Esophagus squamous epithelium (tissue), 5 donors: ENCODE data around the gene ARID5B. TPM values are rescaled to one million over a fixed set of nuclear protein-coding genes. Genes with fewer than 3 reads are reported as not detected.
"Not testable (repeated sequence)": the region's sequence is repeated elsewhere in the genome, so short reads cannot be mapped to it uniquely, and the experiment has no call there.

Source experiments
- DNase-seq: peaks from one replicate; lab custom pipeline; 2025; lab: John Stamatoyannopoulos, UW
- H3K27ac ChIP-seq, 4 donors: fragments of 200-600 bp; sonication (generic); one replicate each; pipeline ENCODE4 v1.5.1; 2016 to 2019; ENCODE audit warnings: mild to moderate bottlenecking in 1 of 4
- H3K27me3 ChIP-seq, 4 donors: fragments of 200-600 bp; sonication (generic); 1 replicate in 3 of 4; 2 replicates in 1 of 4; pipeline versions ENCODE4 v1.5.1 to v1.6.0; 2017 to 2021; ENCODE audit warnings: antibody characterized with exemption in 1 of 4
- H3K36me3 ChIP-seq, 3 donors: fragments of 200-600 bp; sonication (generic); one replicate each; pipeline ENCODE4 v1.5.1; 2016 to 2019
- H3K4me1 ChIP-seq, 3 donors: fragments of 200-600 bp; sonication (generic); one replicate each; pipeline ENCODE4 v1.5.1; 2017 to 2019
- H3K4me3 ChIP-seq, 4 donors: fragments of 200-600 bp; sonication (generic); 1 replicate in 3 of 4; 2 replicates in 1 of 4; pipeline ENCODE4 v1.5.1; 2016 to 2019; ENCODE audit warnings: mild to moderate bottlenecking in 2 of 4, moderate library complexity in 1 of 4
- H3K9me3 ChIP-seq, 3 donors: fragments of 200-600 bp; sonication (generic); one replicate each; pipeline ENCODE4 v1.5.1; 2016 to 2019
- CTCF ChIP-seq, 6 experiments: fragments of 450-650 bp in 4 of 6; fragments of 200-600 bp in 2 of 6; sonication (generic) in 2 of 6; IDR thresholded peaks; one replicate each; pipeline ENCODE4 v1.5.1; 2016 to 2019; ENCODE audit warnings: antibody characterized with exemption in 6 of 6, mild to moderate bottlenecking in 4 of 6, moderate library complexity in 4 of 6
- POLR2A ChIP-seq, 4 donors: fragments of 450-650 bp; IDR thresholded peaks; one replicate each; pipeline ENCODE4 v1.6.1; 2017; ENCODE audit warnings: antibody characterized with exemption in 4 of 4, mild to moderate bottlenecking in 4 of 4, moderate library complexity in 3 of 4
- WGBS, 2 donors: methylation state at CpG; one replicate each; pipeline ENCODE4 v1.1.5; 2018; 5-methylcytosine and 5-hydroxymethylcytosine counted together
- intact Hi-C: fragments of 100-400 bp; cut with DNase I; formaldehyde crosslinking; loops from one replicate; pipeline ENCODE4 v1.15.0; 2022
- total RNA-seq, 4 donors: library from RNA; depleted of rRNA; stranded (reverse); fragments of >200 nt; gene quantifications; one replicate each; pipeline ENCODE4 v1.1.0, GENCODE V29; 2016
- donor health status: DM: yes; HTN: yes; CAD: no.

The ARID5B gene
- total RNA-seq, 4 donors from 2014 or later = 18.0 to 38.1 (median 30.2) TPM

- no peak for DNase-seq
- H3K4me3 ChIP-seq = no peak overlapping the region
- H3K27ac ChIP-seq = peak overlapping the region in 2 of 4 donors; percentile 12 to 14
- intact Hi-C loops = no loop called here
- no peaks in the 10 kb centered on the region for H3K36me3 ChIP-seq
- TF ChIP-seq POLR2A (IDR thresholded peaks at IDR 0.05) (no peak), CTCF (IDR thresholded peaks at IDR 0.05) (no peak)
- 74 to 77% methylated on average over 5 of the region's 5 CpGs for WGBS, 2 donors
- H3K9me3 ChIP-seq = peaks cover 0 to 3% (median 0%) of the 10 kb centered on the region in 3 donors
- no peaks in the 10 kb centered on the region for H3K27me3 ChIP-seq
- peaks cover 4 to 50% (median 15%) of the 10 kb centered on the region in 3 donors for H3K4me1 ChIP-seq
These were observed 72.4 kb downstream of the ARID5B start for GRCh38 chr10:61973906-61974305.

GRCh38 chr10:61974601-61975390 is 73.3 kb downstream of the ARID5B start:
- intact Hi-C loops = no loop called here
- WGBS, 2 donors = 31 to 41% methylated on average over 8 of the region's 8 CpGs
- peak overlapping the region in 3 of 4 donors; percentile 14 to 35 (median 30) for H3K27ac ChIP-seq
- peaks cover 0 to 3% (median 0%) of the 10 kb centered on the region in 3 donors for H3K9me3 ChIP-seq
- no peak for DNase-seq
- H3K4me1 ChIP-seq = peaks cover 4 to 52% (median 20%) of the 10 kb centered on the region in 3 donors
- no peaks in the 10 kb centered on the region for H3K36me3 ChIP-seq
- TF ChIP-seq POLR2A (IDR thresholded peaks at IDR 0.05) = no peak
- no peak for TF ChIP-seq CTCF (IDR thresholded peaks at IDR 0.05)
- H3K27me3 ChIP-seq = no peaks in the 10 kb centered on the region
- H3K4me3 ChIP-seq = no peak overlapping the region

GRCh38 chr10:61975391-61975932 is 74.0 kb downstream of the ARID5B start:
- H3K4me1 ChIP-seq = peaks cover 4 to 52% (median 21%) of the 10 kb centered on the region in 3 donors
- intact Hi-C loops = no loop called here
- peak overlapping the region in 3 of 4 donors; percentile 14 to 35 (median 30) for H3K27ac ChIP-seq
- DNase-seq = no peak
- H3K4me3 ChIP-seq = no peak overlapping the region
- H3K27me3 ChIP-seq = no peaks in the 10 kb centered on the region
- H3K36me3 ChIP-seq = no peaks in the 10 kb centered on the region
- TF ChIP-seq POLR2A (IDR thresholded peaks at IDR 0.05) = no peak
- 46 to 48% methylated on average over 2 of the region's 2 CpGs for WGBS, 2 donors
- peaks cover 0 to 3% (median 0%) of the 10 kb centered on the region in 3 donors for H3K9me3 ChIP-seq

- H3K27ac ChIP-seq, H3K36me3 ChIP-seq, H3K27me3 ChIP-seq, H3K4me3 ChIP-seq, intact Hi-C loops, DNase-seq, H3K9me3 ChIP-seq: not testable (repeated sequence)
- WGBS, 2 donors = 82 to 95% methylated on average over 3 of the region's 3 CpGs
- H3K4me1 ChIP-seq = peaks cover 4 to 58% (median 28%) of the 10 kb centered on the region in 3 donors
These were observed 75.6 kb downstream of the ARID5B start for GRCh38 chr10:61976951-61977721.

- H3K36me3 ChIP-seq = no peaks in the 10 kb centered on the region
- peaks cover 4 to 46% (median 21%) of the 10 kb centered on the region in 3 donors for H3K4me1 ChIP-seq
- intact Hi-C loops = no loop called here
- H3K27ac ChIP-seq = peak overlapping the region in 1 of 4 donors; percentile 28
- peaks cover 0 to 3% (median 0%) of the 10 kb centered on the region in 3 donors for H3K9me3 ChIP-seq
- WGBS, 2 donors = 85 to 89% methylated on average over 4 to 5 of the region's 5 CpGs
- H3K4me3 ChIP-seq = no peak overlapping the region
- TF ChIP-seq POLR2A (IDR thresholded peaks at IDR 0.05) = no peak
- peak in 3 of 6 experiments; percentile 12 to 23 (median 22) for TF ChIP-seq CTCF (IDR thresholded peaks at IDR 0.05)
- DNase-seq = no peak
- no peaks in the 10 kb centered on the region for H3K27me3 ChIP-seq
These were observed 77.5 kb downstream of the ARID5B start for GRCh38 chr10:61978965-61979364.
